ENCODE measurements around the gene POLR3A. TPM values are rescaled to one million over a fixed set of nuclear protein-coding genes. Genes with fewer than 3 reads are reported as not detected.
A peak's percentile ranks its signal among the peaks of the same experiment; 100 is the strongest.

POLR3A gene
- total and polyA plus RNA-seq, 2 of the 13 experiments (the other 11 are each of a cell fraction or from before 2014, with no cell fraction given), result 13.6 to 19.2 TPM

DNA sequence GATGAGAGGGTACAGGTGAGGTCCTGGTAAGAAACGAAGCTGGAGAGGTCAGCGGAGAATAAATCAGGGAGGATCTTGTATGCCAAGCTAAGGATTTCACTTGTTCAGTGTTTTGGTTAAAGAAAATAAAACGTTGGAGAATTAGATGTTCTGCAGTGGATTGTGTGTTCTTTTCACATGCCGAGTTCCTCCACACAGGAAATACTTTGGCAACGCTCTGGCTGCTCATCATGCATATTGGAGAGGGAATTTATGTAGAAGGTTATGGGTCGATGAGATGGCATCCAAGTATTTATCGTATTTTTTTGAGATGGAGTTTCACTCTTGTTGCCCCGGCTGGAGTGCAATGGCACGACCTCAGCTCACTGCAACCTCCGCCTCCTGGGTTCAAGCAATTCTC, 15.4 kb upstream of the POLR3A start:
- no peak overlapping the region for H3K4me2 ChIP-seq (ENCODE audit: low read depth, low read length)

DNA sequence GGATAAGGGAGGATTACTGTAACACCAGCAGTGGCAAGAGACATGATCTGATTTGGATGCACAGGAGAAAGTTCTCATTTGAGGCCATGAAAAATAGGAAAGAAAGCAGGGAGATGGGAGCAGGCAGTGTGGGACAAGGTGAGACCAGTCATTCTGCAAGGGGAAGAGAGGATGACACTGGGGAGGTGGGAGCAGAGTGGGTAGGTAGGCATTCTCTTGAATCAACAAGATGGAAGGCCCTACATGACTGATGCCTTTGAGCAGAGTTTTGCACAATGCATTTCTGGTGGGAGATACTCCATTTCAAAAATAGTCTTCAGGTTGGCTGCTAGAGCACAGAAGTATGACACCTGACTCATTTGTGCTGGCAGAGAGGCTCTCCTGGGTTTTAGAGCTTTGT, 14.9 kb upstream of the POLR3A start:
- in situ Hi-C loops (cut with HindIII; ENCODE audit: extremely low pct_ligation_motif_present, low pct_unique_long_range_greater_than_20kb) (no loop called here), intact Hi-C loops (cut with micrococcal nuclease; ENCODE audit: unreplicated experiment) (loop anchor here (10.0 kb wide), 2 partner anchors 261 to 381 kb away; no protein-coding TSS in a partner anchor)
- no peak overlapping the region for H3K4me2 ChIP-seq (ENCODE audit: low read depth, low read length)
- ChIA-PET POLR2A (no interaction called here), CTCF (ENCODE audit: low intra/inter-chr PET ratio, low total read pairs) (no interaction called here)
- ATAC-seq (peak; percentile 15), DNase-seq (ENCODE audit: low spot score) (no peak), FAIRE-seq (no peak)
- peak; percentile 71; the same call in 1 of the 2 replicates for TF ChIP-seq PAF1 (CRISPR knock-in tag; IDR thresholded peaks at IDR 0.05)
- peak; percentile 36 for TF ChIP-seq POLR2G (IDR thresholded peaks at IDR 0.05; ENCODE audit: low read depth, low read length)
- TF ChIP-seq POLR2A (IDR thresholded peaks at IDR 0.05; ENCODE audit: insufficient read depth in 1 of 2, low read depth in 2 of 2, low read length in 2 of 2), result peak in 1 of 2 experiments; percentile 33; a peak in 2 of 4 replicates
- no peak for TF ChIP-seq ZBTB7B (CRISPR knock-in tag; IDR thresholded peaks at IDR 0.05)
- no TSS peak for BruUV-seq (replicated peaks)
- no peaks in the 10 kb centered on the region for H3K9me3 ChIP-seq (ENCODE audit: low read length)
- H3K9ac ChIP-seq (ENCODE audit: insufficient read depth, low read depth, low read length), result no peak overlapping the region
- H3K79me2 ChIP-seq (ENCODE audit: insufficient read depth, low read length), result peaks cover 1% of the 10 kb centered on the region
- H3K27ac ChIP-seq (ENCODE audit: extremely low read length, insufficient read depth, low read length), result no peak overlapping the region
- H3K27me3 ChIP-seq (ENCODE audit: control insufficient read depth in 1 of 2, insufficient read depth in 2 of 2, low read length in 2 of 2), result no peaks in the 10 kb centered on the region
- H2AFZ ChIP-seq (ENCODE audit: low read length), result no peak overlapping the region
- no peak overlapping the region for H3K4me3 ChIP-seq (replicated peaks in 1 of 3; ENCODE audit: insufficient read depth in 1 of 3, low read depth in 2 of 3, low read length in 3 of 3)
- H3K36me3 ChIP-seq (replicated peaks in 1 of 2; ENCODE audit: control insufficient read depth in 1 of 2, insufficient read depth in 2 of 2, low read length in 2 of 2), result peaks cover 11 to 31% of the 10 kb centered on the region in 2 experiments
- peaks cover 27% of the 10 kb centered on the region for H3K4me1 ChIP-seq (ENCODE audit: insufficient read depth, low read length)
- peaks cover 37% of the 10 kb centered on the region for H4K20me1 ChIP-seq (ENCODE audit: insufficient read depth, low read length)

More for the DNA sequence above, 15.4 kb upstream of the POLR3A start:
- Histone ChIP-seq H3K9me3 (ENCODE audit: low read length) (no peaks in the 10 kb centered on the region), H2AFZ (ENCODE audit: low read length) (no peak overlapping the region), H3K27ac (ENCODE audit: extremely low read length, insufficient read depth, low read length) (no peak overlapping the region), H3K4me1 (ENCODE audit: insufficient read depth, low read length) (peaks cover 27% of the 10 kb centered on the region), H3K36me3 (replicated peaks in 1 of 2; ENCODE audit: control insufficient read depth in 1 of 2, insufficient read depth in 2 of 2, low read length in 2 of 2) (peaks cover 11 to 25% of the 10 kb centered on the region in 2 experiments), H3K4me3 (replicated peaks in 1 of 3; ENCODE audit: insufficient read depth in 1 of 3, low read depth in 2 of 3, low read length in 3 of 3) (no peak overlapping the region), H4K20me1 (ENCODE audit: insufficient read depth, low read length) (peaks cover 32% of the 10 kb centered on the region), H3K27me3 (ENCODE audit: control insufficient read depth in 1 of 2, insufficient read depth in 2 of 2, low read length in 2 of 2) (no peaks in the 10 kb centered on the region), H3K79me2 (ENCODE audit: insufficient read depth, low read length) (no peaks in the 10 kb centered on the region), H3K9ac (ENCODE audit: insufficient read depth, low read depth, low read length) (no peak overlapping the region)
- ChIA-PET CTCF (ENCODE audit: low intra/inter-chr PET ratio, low total read pairs) (no interaction called here), POLR2A (no interaction called here)
- DNase-seq (ENCODE audit: low spot score), result no peak
- ATAC-seq, result no peak
- 91% methylated on average over 10 of the region's 10 CpGs for WGBS (ENCODE audit: low lambda C conversion rate)
- in situ Hi-C loops (cut with HindIII; ENCODE audit: extremely low pct_ligation_motif_present, low pct_unique_long_range_greater_than_20kb) (loop anchor here (5.0 kb wide), 1 partner anchor 123 kb away; no protein-coding TSS in a partner anchor), intact Hi-C loops (cut with micrococcal nuclease; ENCODE audit: unreplicated experiment) (loop anchor here (5.0 to 10.0 kb wide), 4 partner anchors 260 to 1153 kb away; no protein-coding TSS in a partner anchor)
- no peak for FAIRE-seq
- BruUV-seq (replicated peaks), result no TSS peak
- TF ChIP-seq FLYWCH1 (CRISPR knock-in tag; IDR thresholded peaks at IDR 0.05) (no peak), POLR2G (IDR thresholded peaks at IDR 0.05; ENCODE audit: low read depth, low read length) (peak; percentile 53; the same call in 1 of the 2 replicates)
